Measurements from ENCODE around the gene ZFP62.
"Not testable (repeated sequence)": the region's sequence is repeated elsewhere in the genome, so short reads cannot be mapped to it uniquely, and the experiment has no call there.

Gene ZFP62
- 14.3 to 37.2 reads per million in 2 donors for total RNA-seq

DNA sequence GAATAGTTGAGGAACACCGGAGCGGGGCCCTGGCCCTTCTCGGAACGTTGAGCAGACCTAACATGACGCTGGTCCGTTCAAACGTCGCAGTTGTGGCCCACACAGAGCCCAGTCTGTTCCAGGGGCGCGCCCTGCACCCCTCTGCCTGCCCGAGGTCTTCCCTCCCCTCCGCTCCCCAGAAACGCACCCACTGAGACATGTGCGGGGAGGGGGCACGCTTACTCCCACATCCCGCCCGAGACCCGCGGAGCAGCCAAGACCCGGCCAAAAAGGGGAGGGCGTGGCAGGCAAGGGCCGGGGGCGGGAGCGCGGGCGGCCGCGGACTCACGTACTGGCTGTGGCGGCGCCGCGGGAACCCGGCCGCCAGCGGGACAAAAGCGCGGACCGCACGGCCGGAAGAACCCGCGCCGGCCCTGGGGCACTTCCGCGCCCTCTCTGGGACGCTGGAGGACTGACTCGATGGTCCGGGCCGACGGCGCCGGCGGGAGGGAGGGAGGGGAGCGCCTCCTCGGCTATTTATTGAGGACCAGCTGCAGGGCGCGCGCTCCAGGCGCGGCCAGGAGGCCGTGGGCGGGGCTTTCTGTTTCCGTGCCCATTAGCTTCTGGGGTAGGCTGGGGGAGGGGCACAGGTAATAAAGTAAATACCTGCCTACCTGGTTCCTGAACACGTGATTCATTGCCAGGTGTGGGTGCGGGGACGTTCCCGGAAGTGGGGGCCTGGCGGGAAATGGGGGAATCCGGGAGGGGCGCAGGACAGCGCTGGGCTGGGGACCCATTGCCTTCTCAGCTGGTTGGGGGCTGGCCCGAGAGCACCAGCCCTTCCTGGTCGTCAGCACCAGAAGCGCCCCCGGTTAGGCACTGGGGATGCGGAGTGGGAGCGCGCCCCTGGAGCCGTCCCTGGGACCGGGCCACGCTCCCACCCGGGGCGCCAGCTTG, at the start of gene ZFP62:
ZFP62 (minus strand) TSS at position 390 of the 936 bp plus-strand sequence; CDS start at position 333, 57 bp downstream.
- peak; percentile 60 to 95 (median 81) for DNase-seq

- no peak for DNase-seq
Measured at GRCh38 chr5:180910735-180911134, 49.7 kb upstream of the ZFP62 start.

DNA sequence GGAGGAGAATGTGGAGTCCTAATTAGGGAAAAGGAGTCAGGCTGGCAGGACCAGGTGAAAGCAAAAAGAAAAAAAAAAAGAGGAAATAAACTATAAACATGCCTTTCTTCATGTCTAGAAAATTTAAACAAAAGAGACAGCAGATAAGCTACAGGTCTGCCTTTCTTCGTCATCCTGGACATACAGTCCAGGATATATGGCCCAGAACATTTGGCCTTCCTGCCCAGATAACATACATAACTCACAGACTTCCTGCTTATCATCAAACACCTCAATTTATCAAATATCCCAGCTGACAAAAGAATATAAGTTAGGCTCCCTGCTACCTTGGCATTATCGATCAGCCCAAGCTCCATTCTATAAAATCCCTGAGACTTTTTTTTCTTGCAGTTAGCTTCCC, 49.1 kb upstream of the ZFP62 start:
- DNase-seq, result no peak

DNA sequence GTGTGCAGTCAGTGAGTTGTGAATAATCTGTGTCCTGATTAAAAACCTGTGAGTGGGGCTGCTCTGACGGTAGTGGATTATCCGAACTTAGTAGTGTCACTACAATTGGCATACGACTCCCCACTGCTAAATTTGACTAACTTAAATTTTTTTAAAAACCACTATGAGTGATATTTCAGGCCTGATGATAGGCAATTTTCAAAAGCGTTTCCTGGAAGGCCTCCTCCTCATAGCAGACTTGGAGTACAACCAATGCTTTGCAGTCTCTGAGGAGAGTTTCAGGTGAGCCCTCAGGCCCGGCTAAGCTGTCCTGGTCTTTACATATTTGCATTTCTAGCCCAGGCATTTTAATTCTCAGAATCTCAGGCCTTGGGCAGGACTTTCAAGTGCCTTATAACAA, 48.7 kb upstream of the ZFP62 start:
- DNase-seq, result no peak

- DNase-seq, result no peak
Measured at GRCh38 chr5:180908998-180909731, 48.1 kb upstream of the ZFP62 start.

DNA sequence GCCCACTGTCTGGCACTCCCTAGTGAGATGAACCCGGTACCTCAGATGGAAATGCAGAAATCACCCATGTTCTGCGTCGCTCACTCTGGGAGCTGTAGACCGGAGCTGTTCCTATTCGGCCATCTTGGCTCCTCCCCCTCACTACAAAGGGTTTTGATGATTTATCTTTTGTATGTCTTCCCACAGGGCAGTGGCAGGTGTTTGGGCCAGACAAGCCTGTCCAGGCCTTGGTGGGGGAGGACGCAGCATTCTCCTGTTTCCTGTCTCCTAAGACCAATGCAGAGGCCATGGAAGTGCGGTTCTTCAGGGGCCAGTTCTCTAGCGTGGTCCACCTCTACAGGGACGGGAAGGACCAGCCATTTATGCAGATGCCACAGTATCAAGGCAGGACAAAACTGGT, 47.3 kb upstream of the ZFP62 start:
- DNase-seq, result no peak

GRCh38 chr5:180901319-180902009, 40.4 kb upstream of the ZFP62 start:
- DNase-seq, result no peak

GRCh38 chr5:180900178-180900577, 39.1 kb upstream of the ZFP62 start:
- no peak for DNase-seq

- DNase-seq, result no peak
Measured at GRCh38 chr5:180898621-180899246, 37.7 kb upstream of the ZFP62 start, which contains the start of gene BTNL8. Gene BTNL8, plus strand, starts transcription at chr5:180899159. Its CDS starts 152 bp downstream, at chr5:180899311.

- DNase-seq, result not testable (repeated sequence)
Measured at GRCh38 chr5:180895330-180895729, 34.3 kb upstream of the ZFP62 start.

- no peak for DNase-seq
Measured at GRCh38 chr5:180889381-180889780, 28.3 kb upstream of the ZFP62 start.

DNA sequence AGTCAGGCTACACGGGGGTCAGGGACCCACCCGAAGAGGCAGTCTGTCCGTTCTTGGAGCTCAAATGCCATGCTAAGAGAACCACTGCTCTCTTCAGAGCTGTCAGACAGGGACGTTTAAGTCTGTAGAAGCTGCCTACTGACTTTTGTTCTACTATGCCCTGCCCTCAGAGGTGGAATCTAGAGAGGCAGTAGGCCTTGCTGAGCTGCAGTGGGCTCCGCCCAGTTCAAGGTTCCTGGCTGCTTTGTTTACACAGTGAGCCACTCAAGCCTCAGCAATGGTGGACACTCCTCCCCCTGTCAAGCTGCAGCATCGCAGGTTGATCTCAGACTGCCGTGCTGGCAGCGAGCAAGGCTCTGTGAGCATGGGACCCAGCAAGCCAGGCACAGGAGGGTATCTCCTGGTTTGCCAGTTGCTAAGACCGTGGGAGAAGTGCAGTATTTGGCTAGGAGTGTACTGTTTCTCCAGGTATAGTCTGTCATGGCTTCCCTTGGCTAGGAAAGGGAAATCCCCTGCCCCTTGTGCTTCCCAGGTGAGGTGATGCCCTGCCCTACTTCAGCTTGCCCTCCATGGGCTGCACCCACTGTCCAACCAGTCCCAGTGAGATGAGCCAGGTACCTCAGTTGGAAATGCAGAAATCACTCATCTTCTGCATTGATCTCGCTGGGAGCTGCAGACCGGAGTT, 24.9 kb upstream of the ZFP62 start:
- DNase-seq, result not testable (repeated sequence)

DNA sequence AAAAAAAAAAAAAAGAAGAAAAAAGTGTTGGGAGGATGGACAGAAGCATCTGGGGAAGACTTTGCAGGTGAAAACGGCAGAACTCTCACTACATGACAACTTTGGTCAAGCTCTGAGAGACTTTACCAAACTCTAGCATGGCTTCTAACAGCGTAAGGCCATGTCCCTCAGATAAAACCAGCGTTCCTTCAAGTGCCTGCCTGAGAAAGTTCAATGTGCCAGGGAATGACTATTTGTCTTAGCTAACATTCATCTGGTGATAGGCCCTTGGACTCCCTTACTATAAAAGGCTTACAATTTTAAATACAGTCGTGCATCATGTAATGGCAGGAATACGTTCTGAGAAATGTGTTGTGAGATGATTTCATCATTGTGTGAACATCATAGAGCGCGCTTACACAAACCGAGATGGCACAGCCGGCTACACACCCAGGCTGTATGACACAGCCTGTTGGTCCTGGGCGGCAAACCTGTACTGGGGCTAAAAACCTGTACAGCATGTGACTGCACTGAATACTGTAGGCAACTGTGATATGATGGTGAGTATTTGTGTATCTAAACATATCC, 14.9 kb upstream of the ZFP62 start:
- no peak for DNase-seq

- no peak for DNase-seq
Measured at GRCh38 chr5:180874804-180875582, 13.9 kb upstream of the ZFP62 start.

- peak in 2 of 5 experiments; percentile 9 to 29 for DNase-seq
Measured at GRCh38 chr5:180873615-180874520, 12.8 kb upstream of the ZFP62 start.

DNA sequence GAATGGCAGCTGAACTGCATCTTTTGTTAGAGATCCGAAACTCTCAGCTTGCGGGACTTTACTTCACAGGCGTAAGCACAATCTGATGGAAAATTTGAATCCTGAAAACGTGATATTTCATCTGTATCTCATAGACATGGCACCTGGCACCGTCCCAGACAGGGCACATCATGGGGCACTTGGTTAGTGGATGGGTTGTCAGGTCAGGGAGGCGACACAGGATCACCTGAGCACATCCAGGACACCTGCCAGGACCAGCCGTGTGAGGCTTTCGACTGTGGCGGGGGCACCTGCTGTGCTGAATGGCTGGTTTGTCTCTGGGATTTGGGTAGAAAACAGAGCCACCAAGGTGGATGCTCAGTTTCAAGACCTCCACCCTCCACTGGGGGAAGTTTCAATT, 11.3 kb upstream of the ZFP62 start:
- DNase-seq, result no peak

GRCh38 chr5:180870276-180871068, 9.4 kb upstream of the ZFP62 start:
- DNase-seq, result no peak

DNA sequence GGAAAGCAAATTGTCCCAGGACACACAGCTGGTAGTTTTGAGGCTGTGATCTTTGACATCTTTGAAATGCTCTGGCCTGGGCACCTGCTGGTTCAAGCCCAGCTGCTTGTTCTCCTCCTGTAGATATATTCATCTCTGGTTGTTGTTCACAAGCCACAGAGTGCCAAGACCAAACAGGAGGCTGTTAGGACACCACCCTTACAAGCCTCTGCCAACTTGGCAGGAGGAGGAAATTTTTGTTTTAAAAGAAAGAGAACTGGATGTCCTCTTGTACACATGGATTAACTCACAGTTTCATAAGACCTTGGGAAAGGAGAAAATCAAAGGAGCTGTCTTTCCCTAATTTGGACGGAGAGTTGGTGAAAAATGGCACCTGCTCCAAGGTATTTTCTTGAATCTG, 8.5 kb upstream of the ZFP62 start:
- no peak for DNase-seq

GRCh38 chr5:180868960-180869359, 7.9 kb upstream of the ZFP62 start:
- peak in 3 of 5 experiments; percentile 44 to 46 (median 45) for DNase-seq
